HFFc6 (cell line): Measurements from ENCODE around the gene TRIP10. TPM values are rescaled to one million over a fixed set of nuclear protein-coding genes. Genes with fewer than 3 reads are reported as not detected.
A peak's percentile ranks its signal among the peaks of the same experiment; 100 is the strongest.
"Not testable (repeated sequence)": the region's sequence is repeated elsewhere in the genome, so short reads cannot be mapped to it uniquely, and the experiment has no call there.

ENCODE experiments used
- DNase-seq: peaks from one replicate; pipeline ENCODE4 v3.0.0-alpha.2; 2018
- H3K27ac Mint-ChIP-seq: 2 replicates; pipeline ENCODE4 v1.8.0; 2020; ENCODE audit warnings: mild to moderate bottlenecking, mixed read lengths
- H3K27me3 Mint-ChIP-seq: 2 replicates; pipeline ENCODE4 v1.8.0; 2021; ENCODE audit warnings: mild to moderate bottlenecking, moderate library complexity, mixed read lengths; ENCODE audit not compliant: insufficient read depth
- H3K36me3 Mint-ChIP-seq: 2 replicates; pipeline ENCODE4 v1.8.0; 2021; ENCODE audit warnings: low read depth, mixed read lengths
- H3K4me1 Mint-ChIP-seq: 2 replicates; pipeline ENCODE4 v1.8.0; 2020; ENCODE audit warnings: low read depth, mixed read lengths
- H3K4me3 Mint-ChIP-seq: 2 replicates; pipeline ENCODE4 v1.8.0; 2020; ENCODE audit warnings: mild to moderate bottlenecking, moderate library complexity, mixed read lengths
- H3K9me3 Mint-ChIP-seq: 2 replicates; pipeline ENCODE4 v1.8.0; 2020; ENCODE audit warnings: mild to moderate bottlenecking, mixed read lengths
- total RNA-seq, 6 experiments: library from RNA; stranded (reverse); fragmentation: NEBNext Ultra II Directional; extraction: Animal tissue kit (Norgen Biotek cat#: 25700); gene quantifications; 2 replicates in 1 of 6; 3 replicates in 5 of 6; pipeline ENCODE4 v1.2.3, GENCODE V29; 2021
- TF ChIP-seq, protein P1 (sequence below): fragments of 200-600 bp; sonication (generic); IDR thresholded peaks from 2 replicates; pipeline ENCODE4 v1.5.0; 2021; ENCODE audit warnings: antibody characterized with exemption, mild to moderate bottlenecking

The TRIP10 gene
- total RNA-seq, 6 experiments from 2014 or later = 46.1 to 53.3 (median 48.8) TPM

DNA sequence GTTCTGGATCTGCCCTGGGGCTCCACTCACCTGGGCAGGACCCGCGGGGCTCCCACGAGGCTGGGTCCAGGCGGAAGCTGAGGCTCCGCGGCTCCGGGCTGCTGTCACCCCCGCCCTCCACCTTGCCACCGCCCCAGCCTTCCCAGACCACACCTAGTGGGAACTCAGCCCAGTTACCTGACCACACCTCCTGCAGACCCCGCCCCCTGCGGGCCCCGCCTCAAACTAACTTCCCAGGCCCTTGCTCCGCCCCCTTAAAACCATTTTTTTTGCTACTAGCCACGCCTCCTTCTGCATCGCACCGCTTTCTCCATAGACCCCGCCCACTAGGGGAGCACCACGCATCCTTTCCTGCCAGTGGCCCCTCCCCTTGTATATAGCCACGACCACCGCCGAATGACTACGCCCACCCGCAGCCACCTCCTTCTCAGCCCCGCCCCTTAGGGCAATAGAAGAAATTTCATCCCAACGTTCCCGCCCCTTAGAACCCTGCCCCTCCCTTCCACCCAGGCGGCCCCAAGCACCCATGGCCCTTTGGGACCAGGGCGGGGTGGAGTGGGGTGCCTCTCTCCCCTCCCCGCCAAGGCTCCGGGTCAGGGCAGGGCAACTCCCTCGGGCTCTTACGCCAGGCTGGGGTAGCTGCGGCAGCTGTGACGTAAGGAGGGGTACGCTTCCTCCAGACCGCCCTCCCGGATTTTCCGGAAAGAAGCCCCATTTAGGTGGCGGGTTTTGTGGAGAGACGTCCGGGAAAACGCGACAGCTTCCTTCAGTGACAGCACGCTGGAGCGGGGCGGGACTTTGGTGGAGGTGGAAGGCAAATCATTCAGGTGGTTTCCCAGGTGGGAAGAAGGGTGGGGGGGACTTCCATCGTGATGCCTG lies 28.1 kb downstream of the TRIP10 start, which contains the start of gene SH2D3A:
TSS of gene SH2D3A (minus strand) at position 79 of the 879 bp plus-strand sequence. CDS start 3,687 bp downstream, outside the sequence.
- peaks cover 12% of the 10 kb centered on the region for H3K4me1 Mint-ChIP-seq
- H3K36me3 Mint-ChIP-seq = no peaks in the 10 kb centered on the region
- TF ChIP-seq, protein P1, sequence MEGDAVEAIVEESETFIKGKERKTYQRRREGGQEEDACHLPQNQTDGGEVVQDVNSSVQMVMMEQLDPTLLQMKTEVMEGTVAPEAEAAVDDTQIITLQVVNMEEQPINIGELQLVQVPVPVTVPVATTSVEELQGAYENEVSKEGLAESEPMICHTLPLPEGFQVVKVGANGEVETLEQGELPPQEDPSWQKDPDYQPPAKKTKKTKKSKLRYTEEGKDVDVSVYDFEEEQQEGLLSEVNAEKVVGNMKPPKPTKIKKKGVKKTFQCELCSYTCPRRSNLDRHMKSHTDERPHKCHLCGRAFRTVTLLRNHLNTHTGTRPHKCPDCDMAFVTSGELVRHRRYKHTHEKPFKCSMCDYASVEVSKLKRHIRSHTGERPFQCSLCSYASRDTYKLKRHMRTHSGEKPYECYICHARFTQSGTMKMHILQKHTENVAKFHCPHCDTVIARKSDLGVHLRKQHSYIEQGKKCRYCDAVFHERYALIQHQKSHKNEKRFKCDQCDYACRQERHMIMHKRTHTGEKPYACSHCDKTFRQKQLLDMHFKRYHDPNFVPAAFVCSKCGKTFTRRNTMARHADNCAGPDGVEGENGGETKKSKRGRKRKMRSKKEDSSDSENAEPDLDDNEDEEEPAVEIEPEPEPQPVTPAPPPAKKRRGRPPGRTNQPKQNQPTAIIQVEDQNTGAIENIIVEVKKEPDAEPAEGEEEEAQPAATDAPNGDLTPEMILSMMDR = no peak
- no peaks in the 10 kb centered on the region for H3K9me3 Mint-ChIP-seq
- peaks cover 5% of the 10 kb centered on the region for H3K27me3 Mint-ChIP-seq
- H3K27ac Mint-ChIP-seq = no peak within 1 kb of the TSS
- H3K4me3 Mint-ChIP-seq = no peak within 1 kb of the TSS
- DNase-seq = no peak

DNA sequence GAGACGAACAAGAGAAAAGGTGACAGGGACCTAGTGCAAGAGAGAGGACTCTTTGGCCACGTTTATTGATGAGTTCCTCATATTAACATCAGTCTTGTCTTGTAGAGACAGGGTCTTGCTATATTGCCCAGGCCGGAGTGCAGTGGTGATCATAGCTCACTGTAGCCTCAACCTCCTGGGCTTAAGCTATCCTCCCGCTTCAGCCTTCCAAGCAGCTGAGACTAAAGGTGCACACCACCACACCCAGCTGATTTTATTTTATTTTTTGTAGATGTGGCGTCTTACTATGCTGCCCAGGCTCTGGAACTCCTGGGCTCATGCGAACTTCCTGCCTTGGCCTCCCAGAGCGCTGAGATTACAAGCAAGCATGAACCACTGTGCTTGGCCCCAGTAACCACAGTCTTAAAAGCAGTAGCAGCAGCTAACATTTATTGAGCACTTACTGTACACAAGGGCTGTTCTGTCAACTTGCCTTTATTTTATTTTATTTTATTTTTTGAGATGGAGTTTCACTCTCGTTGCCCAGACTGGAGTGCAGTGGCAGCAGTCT lies 28.8 kb downstream of the TRIP10 start:
- H3K4me3 Mint-ChIP-seq = no peak overlapping the region
- H3K27ac Mint-ChIP-seq = no peak overlapping the region

DNA sequence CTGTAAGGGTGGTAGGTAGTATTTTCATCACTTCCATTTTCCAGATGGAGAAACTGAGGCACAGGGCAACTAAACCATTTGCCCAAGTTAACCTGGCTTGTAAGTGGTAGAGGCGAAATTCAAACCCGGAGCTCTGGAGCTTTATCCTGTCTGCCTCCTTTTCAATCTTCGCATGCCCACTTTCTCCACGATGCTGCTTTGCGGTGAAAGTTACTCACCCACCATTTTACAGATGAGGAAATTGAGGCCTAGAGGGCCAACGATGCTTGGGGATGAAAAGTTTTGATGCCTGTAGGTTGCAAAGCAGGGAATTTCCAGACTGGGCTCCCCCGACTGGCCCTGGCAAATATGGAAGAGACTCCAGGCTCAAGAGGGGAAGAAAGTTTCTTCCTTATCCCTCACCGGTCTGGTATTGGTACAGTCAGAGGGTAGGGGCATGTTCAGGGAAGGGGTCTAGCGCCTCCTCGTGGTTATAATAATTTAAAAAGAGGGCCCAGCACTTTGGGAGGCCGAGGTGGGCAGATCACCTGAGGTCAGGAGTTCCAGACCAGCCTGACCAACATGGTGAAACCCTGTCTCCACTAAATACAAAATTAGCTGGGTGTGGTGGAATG lies 29.6 kb downstream of the TRIP10 start:
- no peak overlapping the region for H3K27ac Mint-ChIP-seq
- DNase-seq = no peak
- no peaks in the 10 kb centered on the region for H3K9me3 Mint-ChIP-seq
- H3K27me3 Mint-ChIP-seq = peaks cover 5% of the 10 kb centered on the region
- H3K36me3 Mint-ChIP-seq = no peaks in the 10 kb centered on the region
- TF ChIP-seq, protein P1 = peak; percentile 76
- no peak overlapping the region for H3K4me3 Mint-ChIP-seq
- H3K4me1 Mint-ChIP-seq = peaks cover 12% of the 10 kb centered on the region

More for the DNA sequence above, 28.8 kb downstream of the TRIP10 start:
- no peak for DNase-seq
- H3K9me3 Mint-ChIP-seq = no peaks in the 10 kb centered on the region
- H3K4me1 Mint-ChIP-seq = peaks cover 12% of the 10 kb centered on the region
- no peaks in the 10 kb centered on the region for H3K36me3 Mint-ChIP-seq
- TF ChIP-seq, protein P1 = no peak
- peaks cover 5% of the 10 kb centered on the region for H3K27me3 Mint-ChIP-seq

DNA sequence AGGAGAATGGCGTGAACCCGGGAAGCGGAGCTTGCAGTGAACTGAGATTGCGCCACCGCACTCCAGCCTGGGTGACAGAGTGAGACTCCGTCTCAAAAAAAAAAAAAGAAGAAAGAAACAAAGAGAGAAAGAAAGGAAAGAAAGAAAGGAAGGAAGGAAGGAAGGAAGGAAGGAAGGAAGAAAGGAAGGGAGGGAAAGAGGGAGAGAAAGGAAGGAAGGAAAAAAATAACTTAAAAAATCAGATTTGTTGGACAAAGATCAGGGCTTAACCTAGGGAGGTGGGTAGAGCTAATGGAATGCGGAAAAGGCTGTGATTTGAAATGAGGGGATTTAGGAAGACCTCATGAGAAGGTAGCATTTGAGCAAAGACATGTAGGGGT lies 32.2 kb downstream of the TRIP10 start:
- not testable (repeated sequence) for H3K4me3 Mint-ChIP-seq, H3K27me3 Mint-ChIP-seq, H3K4me1 Mint-ChIP-seq, H3K27ac Mint-ChIP-seq, H3K36me3 Mint-ChIP-seq, H3K9me3 Mint-ChIP-seq, DNase-seq

DNA sequence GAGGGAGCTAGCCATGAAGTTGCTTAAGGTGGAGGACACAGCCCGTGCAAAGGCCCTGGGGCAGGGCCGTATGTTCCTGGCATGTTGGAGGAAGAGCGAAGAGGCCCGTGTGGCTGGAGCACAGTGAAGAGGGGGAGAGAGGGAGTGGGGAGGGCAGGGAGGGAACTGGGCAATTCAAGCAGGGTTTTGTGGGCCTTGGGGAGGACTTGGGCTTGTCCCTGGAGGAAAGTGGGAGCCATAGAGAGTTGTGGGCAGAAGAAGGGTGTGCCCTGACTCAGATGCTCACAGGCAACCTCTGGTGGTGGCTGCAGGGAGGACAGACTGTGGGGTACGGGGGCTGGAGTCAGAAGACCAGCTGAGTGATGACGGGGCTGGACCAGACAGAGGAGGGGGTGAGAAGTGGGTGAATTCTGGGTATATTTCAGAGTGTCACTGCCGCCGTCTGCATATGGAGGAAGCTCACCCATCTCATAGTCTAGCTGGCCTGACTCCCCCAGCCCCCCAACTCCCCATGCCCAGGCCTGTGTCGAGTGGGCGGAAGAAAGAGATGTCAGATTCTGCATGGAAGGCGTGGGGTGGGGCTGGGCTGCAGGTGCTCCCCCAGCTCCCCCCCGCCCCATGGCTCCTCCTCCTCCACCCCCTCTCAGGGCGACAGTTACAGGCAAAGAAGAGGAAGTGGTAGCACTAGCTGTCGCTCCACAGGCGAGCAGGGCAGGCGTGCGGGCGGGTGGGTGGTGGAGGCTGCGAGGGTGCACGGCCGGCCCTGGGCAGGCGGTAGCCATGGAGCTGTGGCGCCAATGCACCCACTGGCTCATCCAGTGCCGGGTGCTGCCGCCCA lies 32.8 kb downstream of the TRIP10 start, which contains the start of gene VAV1:
TSS of gene VAV1 (plus strand) at position 681 of the 838 bp plus-strand sequence. CDS start at position 781, 100 bp downstream.
- Mint-ChIP-seq H3K27me3 (peaks cover 4% of the 10 kb centered on the region), H3K9me3 (no peaks in the 10 kb centered on the region; the same call in 1 of the 2 replicates)
- TF ChIP-seq, protein P1 = no peak

More for the DNA sequence above, 32.8 kb downstream of the TRIP10 start, which contains the start of gene VAV1:
- Mint-ChIP-seq H3K27ac (no peak within 1 kb of the TSS), H3K4me1 (no peaks in the 10 kb centered on the region), H3K36me3 (no peaks in the 10 kb centered on the region), H3K4me3 (no peak within 1 kb of the TSS)
- DNase-seq = no peak
